ENCODE data around the gene OR10D3.

The OR10D3 gene

GRCh38 chr11:124207102-124207792, 24.1 kb downstream of the OR10D3 start:
- Histone ChIP-seq H3K27ac (ENCODE audit: low read depth, low read length) (no peak overlapping the region), H3K9me3 (ENCODE audit: control insufficient read depth, insufficient read depth, low read length) (no peaks in the 10 kb centered on the region), H3F3A (ENCODE audit: control insufficient read depth, insufficient read depth) (no peaks in the 10 kb centered on the region), H3K4me2 (ENCODE audit: low read length) (no peak overlapping the region), H3K4me3 (ENCODE audit: low read length) (no peak overlapping the region), H3K9me2 (replicated peaks; ENCODE audit: control insufficient read depth, low read length) (no peaks in the 10 kb centered on the region), H4K20me1 (ENCODE audit: control insufficient read depth, insufficient read depth, low read depth, low read length) (no peaks in the 10 kb centered on the region), H3K36me3 (ENCODE audit: control insufficient read depth, low read length) (no peaks in the 10 kb centered on the region), H3K27me3 (ENCODE audit: control insufficient read depth, low read length) (no peaks in the 10 kb centered on the region; the same call in 1 of the 2 replicates), H3K4me1 (ENCODE audit: control insufficient read depth, low read length) (no peaks in the 10 kb centered on the region), H3K79me2 (ENCODE audit: control insufficient read depth, low read length) (no peaks in the 10 kb centered on the region)
- no peak for TF ChIP-seq EZH2phosphoT487 (IDR thresholded peaks at IDR 0.05; ENCODE audit: borderline replicate concordance, low read length)
- no peak for TF ChIP-seq CTCF (IDR thresholded peaks at IDR 0.05; ENCODE audit: low read depth, low read length, poor library complexity, severe bottlenecking)

GRCh38 chr11:124209824-124210357, 26.7 kb downstream of the OR10D3 start:
- Histone ChIP-seq H4K20me1 (ENCODE audit: control insufficient read depth, insufficient read depth, low read depth, low read length) (no peaks in the 10 kb centered on the region), H3K4me2 (ENCODE audit: low read length) (no peak overlapping the region), H3K79me2 (ENCODE audit: control insufficient read depth, low read length) (no peaks in the 10 kb centered on the region), H3K9me2 (replicated peaks; ENCODE audit: control insufficient read depth, low read length) (no peaks in the 10 kb centered on the region), H3K27ac (ENCODE audit: low read depth, low read length) (no peak overlapping the region), H3F3A (ENCODE audit: control insufficient read depth, insufficient read depth) (no peaks in the 10 kb centered on the region), H3K9me3 (ENCODE audit: control insufficient read depth, insufficient read depth, low read length) (no peaks in the 10 kb centered on the region), H3K4me3 (ENCODE audit: low read length) (no peak overlapping the region), H3K27me3 (ENCODE audit: control insufficient read depth, low read length) (peaks cover 2% of the 10 kb centered on the region; the same call in 1 of the 2 replicates), H3K4me1 (ENCODE audit: control insufficient read depth, low read length) (no peaks in the 10 kb centered on the region), H3K36me3 (ENCODE audit: control insufficient read depth, low read length) (no peaks in the 10 kb centered on the region)
- TF ChIP-seq CTCF (IDR thresholded peaks at IDR 0.05; ENCODE audit: low read depth, low read length, poor library complexity, severe bottlenecking), result no peak
- TF ChIP-seq EZH2phosphoT487 (IDR thresholded peaks at IDR 0.05; ENCODE audit: borderline replicate concordance, low read length), result no peak

DNA sequence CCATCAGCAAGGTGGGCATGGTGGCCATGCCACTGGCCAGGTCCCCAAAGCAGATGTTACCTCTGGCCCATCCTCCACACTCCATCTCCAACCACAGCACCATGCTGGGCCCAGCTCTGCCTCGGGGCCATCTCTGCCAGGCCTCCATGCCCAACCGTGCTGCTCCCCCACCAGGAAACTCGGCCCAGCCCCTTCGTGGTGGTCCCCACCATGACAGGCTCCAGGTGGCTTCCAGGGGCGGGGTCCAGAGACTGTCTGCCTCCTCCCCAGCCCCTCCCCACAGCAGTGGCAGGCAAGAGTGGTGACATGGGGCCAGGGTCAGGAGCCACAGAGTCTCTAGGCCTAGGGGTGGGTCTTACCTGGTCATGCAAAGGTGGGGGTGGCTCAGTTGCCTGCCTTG, 27.3 kb downstream of the OR10D3 start:
- H3K4me1 ChIP-seq (ENCODE audit: control insufficient read depth, low read length), result no peaks in the 10 kb centered on the region

More for the DNA sequence above, 27.3 kb downstream of the OR10D3 start:
- Histone ChIP-seq H3F3A (ENCODE audit: control insufficient read depth, insufficient read depth) (no peaks in the 10 kb centered on the region), H3K9me3 (ENCODE audit: control insufficient read depth, insufficient read depth, low read length) (no peaks in the 10 kb centered on the region), H3K4me3 (ENCODE audit: low read length) (no peak overlapping the region), H3K79me2 (ENCODE audit: control insufficient read depth, low read length) (no peaks in the 10 kb centered on the region), H3K9me2 (replicated peaks; ENCODE audit: control insufficient read depth, low read length) (no peaks in the 10 kb centered on the region), H3K27me3 (ENCODE audit: control insufficient read depth, low read length) (peaks cover 2% of the 10 kb centered on the region; the same call in 1 of the 2 replicates), H3K36me3 (ENCODE audit: control insufficient read depth, low read length) (no peaks in the 10 kb centered on the region), H3K27ac (ENCODE audit: low read depth, low read length) (no peak overlapping the region), H3K4me2 (ENCODE audit: low read length) (no peak overlapping the region), H4K20me1 (ENCODE audit: control insufficient read depth, insufficient read depth, low read depth, low read length) (no peaks in the 10 kb centered on the region)
- TF ChIP-seq EZH2phosphoT487 (IDR thresholded peaks at IDR 0.05; ENCODE audit: borderline replicate concordance, low read length) (no peak), CTCF (IDR thresholded peaks at IDR 0.05; ENCODE audit: low read depth, low read length, poor library complexity, severe bottlenecking) (no peak)

Measured in DOHH2 (cell line).